GM18868 (cell line): ENCODE measurements around the gene ZNF143.

Source experiments
- ATAC-seq: cut with Tn5 transposase; IDR thresholded peaks from one replicate; pipeline ENCODE4 v1.9.1; 2021; ENCODE audit warnings: mild to moderate bottlenecking, moderate library complexity; ENCODE audit not compliant: unreplicated experiment

The ZNF143 gene

GRCh38 chr11:9573775-9574621 lies 113.2 kb downstream of the ZNF143 start:
- peak; percentile 1 for ATAC-seq

- ATAC-seq, result no peak
Observed at GRCh38 chr11:9574622-9575259, 113.9 kb downstream of the ZNF143 start.

- no peak for ATAC-seq
Observed at GRCh38 chr11:9575260-9576240, 114.7 kb downstream of the ZNF143 start.

- ATAC-seq, result no peak
Observed at GRCh38 chr11:9576701-9577381, 116.0 kb downstream of the ZNF143 start.

GRCh38 chr11:9577556-9577955 lies 116.7 kb downstream of the ZNF143 start:
- ATAC-seq, result no peak
